ENCODE data around the gene NID2.

The NID2 gene

GRCh38 chr14:52080158-52080800 is 11.4 kb upstream of the NID2 start:
- Histone ChIP-seq H3K4ac (ENCODE audit: low read depth, low read length) (no peak overlapping the region), H3K4me1 (ENCODE audit: control insufficient read depth in 1 of 2, insufficient read depth in 2 of 2, low read length in 2 of 2) (peaks cover 7 to 11% of the 10 kb centered on the region in 2 experiments), H2AFZ (ENCODE audit: insufficient read depth, low read length, poor library complexity) (no peak overlapping the region), H3K23ac (ENCODE audit: low read length) (no peak overlapping the region), H3K4me2 (ENCODE audit: low read length) (no peak overlapping the region), H3K18ac (ENCODE audit: low read length) (no peak overlapping the region), H2BK12ac (ENCODE audit: low read length) (no peak overlapping the region), H2AK5ac (ENCODE audit: low read length) (no peak overlapping the region), H4K12ac (ENCODE audit: low read depth, low read length) (no peak overlapping the region), H4K8ac (ENCODE audit: low read depth, low read length) (no peak overlapping the region), H3K4me3 (ENCODE audit: low read depth, low read length) (no peak overlapping the region), H3K36me3 (ENCODE audit: control insufficient read depth in 1 of 2, insufficient read depth in 2 of 2, low read length in 2 of 2) (no peaks in the 10 kb centered on the region), H3K9ac (ENCODE audit: low read length) (no peak overlapping the region), H3K9me3 (ENCODE audit: insufficient read depth, low read depth, low read length) (no peaks in the 10 kb centered on the region), H4K91ac (ENCODE audit: low read depth, low read length) (no peak overlapping the region), H3K79me1 (ENCODE audit: low read length) (peaks cover 6% of the 10 kb centered on the region), H2BK120ac (ENCODE audit: insufficient read depth, low read length, poor library complexity) (no peak overlapping the region), H3K27ac (ENCODE audit: low read depth, low read length) (peak overlapping the region; percentile 69), H3K27me3 (ENCODE audit: insufficient read depth, low read length) (no peaks in the 10 kb centered on the region), H3K14ac (ENCODE audit: low read length) (no peak overlapping the region), H2BK5ac (ENCODE audit: low read depth, low read length, poor library complexity) (no peak overlapping the region), H3K79me2 (ENCODE audit: control insufficient read depth, insufficient read depth, low read length, poor library complexity) (no peaks in the 10 kb centered on the region)
- DNase-seq, result peak; percentile 71 to 83
- WGBS (ENCODE audit: extremely low coverage, insufficient coverage, insufficient read length), result no CpG with 5 or more reads among the region's 2 CpGs

- no peak overlapping the region for H3K9ac ChIP-seq (ENCODE audit: low read length)
- peak overlapping the region; percentile 69 for H3K27ac ChIP-seq (ENCODE audit: low read depth, low read length)
- no peak overlapping the region for H2AFZ ChIP-seq (ENCODE audit: insufficient read depth, low read length, poor library complexity)
- H3K79me2 ChIP-seq (ENCODE audit: control insufficient read depth, insufficient read depth, low read length, poor library complexity), result no peaks in the 10 kb centered on the region
- WGBS (ENCODE audit: extremely low coverage, insufficient coverage, insufficient read length), result no CpG with 5 or more reads among the region's 7 CpGs
- H3K4ac ChIP-seq (ENCODE audit: low read depth, low read length), result no peak overlapping the region
- no peak overlapping the region for H2BK120ac ChIP-seq (ENCODE audit: insufficient read depth, low read length, poor library complexity)
- no peak overlapping the region for H2BK12ac ChIP-seq (ENCODE audit: low read length)
- peak; percentile 44 to 94 for DNase-seq
- H4K91ac ChIP-seq (ENCODE audit: low read depth, low read length), result no peak overlapping the region
- no peak overlapping the region for H3K4me3 ChIP-seq (ENCODE audit: low read depth, low read length)
- H4K12ac ChIP-seq (ENCODE audit: low read depth, low read length), result no peak overlapping the region
- H3K14ac ChIP-seq (ENCODE audit: low read length), result no peak overlapping the region
- H3K36me3 ChIP-seq (ENCODE audit: control insufficient read depth in 1 of 2, insufficient read depth in 2 of 2, low read length in 2 of 2), result no peaks in the 10 kb centered on the region
- no peak overlapping the region for H3K18ac ChIP-seq (ENCODE audit: low read length)
- H4K8ac ChIP-seq (ENCODE audit: low read depth, low read length), result no peak overlapping the region
- H3K27me3 ChIP-seq (ENCODE audit: insufficient read depth, low read length), result no peaks in the 10 kb centered on the region
- peaks cover 7 to 11% of the 10 kb centered on the region in 2 experiments for H3K4me1 ChIP-seq (ENCODE audit: control insufficient read depth in 1 of 2, insufficient read depth in 2 of 2, low read length in 2 of 2)
- no peaks in the 10 kb centered on the region for H3K9me3 ChIP-seq (ENCODE audit: insufficient read depth, low read depth, low read length)
- no peak overlapping the region for H3K23ac ChIP-seq (ENCODE audit: low read length)
- H2BK5ac ChIP-seq (ENCODE audit: low read depth, low read length, poor library complexity), result no peak overlapping the region
- H3K4me2 ChIP-seq (ENCODE audit: low read length), result peak overlapping the region; percentile 3
- H2AK5ac ChIP-seq (ENCODE audit: low read length), result no peak overlapping the region
- peaks cover 6% of the 10 kb centered on the region for H3K79me1 ChIP-seq (ENCODE audit: low read length)
Observed at GRCh38 chr14:52079239-52079959, 10.5 kb upstream of the NID2 start.

GRCh38 chr14:52078721-52079120 is 9.9 kb upstream of the NID2 start:
- no peak overlapping the region for H2AFZ ChIP-seq (ENCODE audit: insufficient read depth, low read length, poor library complexity)
- H3K9ac ChIP-seq (ENCODE audit: low read length), result no peak overlapping the region

GRCh38 chr14:52078095-52078531 is 9.3 kb upstream of the NID2 start:
- H3K9ac ChIP-seq (ENCODE audit: low read length), result no peak overlapping the region
- no peak overlapping the region for H2BK5ac ChIP-seq (ENCODE audit: low read depth, low read length, poor library complexity)
- no peak overlapping the region for H4K8ac ChIP-seq (ENCODE audit: low read depth, low read length)
- no peaks in the 10 kb centered on the region for H3K27me3 ChIP-seq (ENCODE audit: insufficient read depth, low read length)
- no peaks in the 10 kb centered on the region for H3K9me3 ChIP-seq (ENCODE audit: insufficient read depth, low read depth, low read length)
- H4K12ac ChIP-seq (ENCODE audit: low read depth, low read length), result no peak overlapping the region
- H2AK5ac ChIP-seq (ENCODE audit: low read length), result no peak overlapping the region
- no peak overlapping the region for H3K27ac ChIP-seq (ENCODE audit: low read depth, low read length)
- H3K4me2 ChIP-seq (ENCODE audit: low read length), result no peak overlapping the region
- peak in 1 of 2 donors; percentile 45 for DNase-seq
- H3K4me1 ChIP-seq (ENCODE audit: control insufficient read depth in 1 of 2, insufficient read depth in 2 of 2, low read length in 2 of 2), result peaks cover 7 to 11% of the 10 kb centered on the region in 2 experiments
- H3K23ac ChIP-seq (ENCODE audit: low read length), result no peak overlapping the region
- H3K4ac ChIP-seq (ENCODE audit: low read depth, low read length), result no peak overlapping the region
- H4K91ac ChIP-seq (ENCODE audit: low read depth, low read length), result no peak overlapping the region
- H3K4me3 ChIP-seq (ENCODE audit: low read depth, low read length), result no peak overlapping the region
- H2BK12ac ChIP-seq (ENCODE audit: low read length), result no peak overlapping the region
- peaks cover 6% of the 10 kb centered on the region for H3K79me1 ChIP-seq (ENCODE audit: low read length)
- H3K18ac ChIP-seq (ENCODE audit: low read length), result no peak overlapping the region
- H3K14ac ChIP-seq (ENCODE audit: low read length), result no peak overlapping the region
- no CpG with 5 or more reads among the region's 2 CpGs for whole genome bisulfite sequencing (ENCODE audit: extremely low coverage, insufficient coverage, insufficient read length)
- H3K79me2 ChIP-seq (ENCODE audit: control insufficient read depth, insufficient read depth, low read length, poor library complexity), result no peaks in the 10 kb centered on the region
- no peak overlapping the region for H2BK120ac ChIP-seq (ENCODE audit: insufficient read depth, low read length, poor library complexity)
- H3K36me3 ChIP-seq (ENCODE audit: control insufficient read depth in 1 of 2, insufficient read depth in 2 of 2, low read length in 2 of 2), result no peaks in the 10 kb centered on the region
- no peak overlapping the region for H2AFZ ChIP-seq (ENCODE audit: insufficient read depth, low read length, poor library complexity)

More at GRCh38 chr14:52078721-52079120, 9.9 kb upstream of the NID2 start:
- no peaks in the 10 kb centered on the region for H3K9me3 ChIP-seq (ENCODE audit: insufficient read depth, low read depth, low read length)
- H4K91ac ChIP-seq (ENCODE audit: low read depth, low read length), result no peak overlapping the region
- peaks cover 7 to 11% of the 10 kb centered on the region in 2 experiments for H3K4me1 ChIP-seq (ENCODE audit: control insufficient read depth in 1 of 2, insufficient read depth in 2 of 2, low read length in 2 of 2)
- H3K18ac ChIP-seq (ENCODE audit: low read length), result no peak overlapping the region
- no peak overlapping the region for H3K4me2 ChIP-seq (ENCODE audit: low read length)
- peak overlapping the region; percentile 75 for H2BK120ac ChIP-seq (ENCODE audit: insufficient read depth, low read length, poor library complexity)
- DNase-seq, result no peak
- H3K14ac ChIP-seq (ENCODE audit: low read length), result no peak overlapping the region
- H2BK5ac ChIP-seq (ENCODE audit: low read depth, low read length, poor library complexity), result no peak overlapping the region
- H3K27me3 ChIP-seq (ENCODE audit: insufficient read depth, low read length), result no peaks in the 10 kb centered on the region
- H3K27ac ChIP-seq (ENCODE audit: low read depth, low read length), result peak overlapping the region; percentile 40
- no peak overlapping the region for H3K4me3 ChIP-seq (ENCODE audit: low read depth, low read length)
- no peaks in the 10 kb centered on the region for H3K79me2 ChIP-seq (ENCODE audit: control insufficient read depth, insufficient read depth, low read length, poor library complexity)
- no peak overlapping the region for H3K23ac ChIP-seq (ENCODE audit: low read length)
- H2AK5ac ChIP-seq (ENCODE audit: low read length), result no peak overlapping the region
- WGBS (ENCODE audit: extremely low coverage, insufficient coverage, insufficient read length), result no CpG with 5 or more reads among the region's 2 CpGs
- H3K4ac ChIP-seq (ENCODE audit: low read depth, low read length), result no peak overlapping the region
- no peaks in the 10 kb centered on the region for H3K36me3 ChIP-seq (ENCODE audit: control insufficient read depth in 1 of 2, insufficient read depth in 2 of 2, low read length in 2 of 2)
- H4K8ac ChIP-seq (ENCODE audit: low read depth, low read length), result no peak overlapping the region
- H3K79me1 ChIP-seq (ENCODE audit: low read length), result peaks cover 6% of the 10 kb centered on the region
- no peak overlapping the region for H2BK12ac ChIP-seq (ENCODE audit: low read length)
- no peak overlapping the region for H4K12ac ChIP-seq (ENCODE audit: low read depth, low read length)
